HG03103 (cell line): ENCODE measurements around the gene RALGAPA2.

Experiments used
- ATAC-seq: cut with Tn5 transposase; IDR thresholded peaks from one replicate; pipeline ENCODE4 v1.9.1; 2021; ENCODE audit warnings: low read depth; ENCODE audit not compliant: unreplicated experiment

Gene RALGAPA2

DNA sequence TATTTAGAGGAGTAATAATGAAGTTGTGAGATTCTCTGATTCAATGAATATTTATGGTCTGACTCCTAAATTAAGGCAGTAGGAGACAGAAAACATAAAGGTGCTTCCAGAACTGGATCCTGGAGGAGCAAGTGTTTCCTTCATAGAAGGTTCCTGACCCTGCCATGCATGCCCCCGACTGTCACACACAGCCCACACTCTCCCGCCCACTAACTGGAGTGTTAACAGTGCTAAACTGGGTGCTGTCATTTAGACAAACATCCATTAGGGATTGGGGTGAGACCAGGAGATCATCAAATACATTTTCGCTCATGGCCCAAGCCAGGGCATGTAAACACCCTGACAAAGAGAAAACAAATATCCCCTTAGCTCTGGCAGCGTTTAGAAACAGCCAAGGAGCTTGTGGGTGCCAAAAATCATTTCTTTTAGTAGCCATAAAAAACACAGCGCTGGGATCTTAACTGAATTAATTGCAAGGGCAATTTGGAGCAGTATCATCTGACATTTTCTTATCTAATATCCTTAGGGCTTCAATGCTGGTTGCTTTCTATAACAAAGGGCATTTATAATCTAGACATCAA, 297.7 kb downstream of the RALGAPA2 start:
- ATAC-seq = no peak

DNA sequence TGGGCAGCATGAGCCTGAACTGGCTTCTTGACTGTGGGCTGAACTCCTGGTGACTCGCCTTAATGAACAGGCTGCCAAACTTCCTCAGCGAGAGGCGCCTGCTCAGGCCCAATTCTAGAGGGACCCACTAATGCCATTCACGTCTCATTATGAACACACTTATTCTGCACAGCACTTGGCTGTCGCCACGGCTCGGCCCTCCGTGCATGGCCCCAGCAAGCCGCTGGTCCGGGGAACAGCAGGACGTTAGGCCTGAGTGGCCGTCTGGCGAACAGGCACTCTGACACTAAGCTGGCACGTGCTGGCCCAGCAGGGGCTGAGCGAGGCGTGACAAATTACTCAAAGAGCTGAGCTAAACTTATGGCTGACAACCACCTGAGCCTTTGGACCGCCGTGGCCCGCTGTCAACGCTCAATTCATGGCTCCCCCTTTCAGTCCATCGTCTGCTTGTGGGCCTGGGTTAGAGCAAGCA, 298.6 kb downstream of the RALGAPA2 start:
- ATAC-seq = no peak

DNA sequence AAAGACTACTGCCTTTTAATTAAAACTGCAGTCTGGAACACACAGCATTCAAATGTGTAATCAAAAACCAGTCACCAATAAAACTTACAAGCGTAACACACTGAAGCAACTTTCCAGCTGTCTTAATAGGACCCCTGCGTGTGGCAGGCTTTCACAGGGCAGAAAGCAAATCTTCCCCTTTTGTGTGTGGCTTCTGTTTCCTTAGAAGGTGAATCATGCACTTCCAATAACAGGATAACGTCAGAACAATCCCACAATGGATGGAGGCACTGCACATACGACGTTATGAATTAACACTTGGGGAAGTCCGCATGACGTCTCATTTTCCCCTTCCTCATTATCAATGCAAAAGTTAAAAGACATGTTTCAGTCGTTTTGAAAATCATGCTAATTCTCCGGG, 299.7 kb downstream of the RALGAPA2 start:
- no peak for ATAC-seq

DNA sequence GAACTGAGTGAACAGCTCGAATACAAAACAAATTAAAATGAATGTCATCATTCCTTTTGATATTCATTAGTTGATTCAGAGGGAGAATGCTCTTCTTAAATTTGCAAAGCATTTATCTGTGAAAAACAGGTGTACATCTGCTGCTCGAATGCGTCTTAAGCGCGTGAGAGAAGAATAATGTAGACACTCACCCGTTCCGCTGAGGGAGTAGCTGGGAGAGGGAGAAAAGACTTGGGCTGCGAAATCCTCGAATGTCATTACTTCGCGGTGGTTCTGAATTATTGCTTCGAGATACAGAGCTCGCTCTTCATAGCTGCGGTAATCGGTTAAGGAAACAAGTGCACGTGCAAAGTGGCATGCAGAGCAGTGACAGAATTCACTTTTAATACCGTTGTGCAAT, 300.6 kb downstream of the RALGAPA2 start:
- ATAC-seq = no peak

DNA sequence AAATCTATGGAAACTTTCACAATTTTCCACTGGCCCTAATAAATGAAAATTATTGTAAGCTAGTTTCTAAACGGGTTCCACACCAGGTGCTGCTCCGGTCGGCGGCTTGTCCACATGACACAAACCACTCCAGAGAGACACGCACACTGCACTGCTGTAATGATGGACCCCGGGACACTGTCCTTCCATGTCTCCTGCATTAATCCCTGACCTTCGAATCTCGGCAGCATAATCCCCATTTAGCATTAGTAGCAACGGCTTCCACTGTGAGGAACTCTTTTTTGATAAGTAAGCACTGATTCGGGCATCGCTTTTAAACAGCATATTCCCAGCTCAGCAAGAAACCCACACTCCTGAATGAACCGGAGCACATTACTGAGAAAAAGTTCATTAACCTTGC, 301.0 kb downstream of the RALGAPA2 start:
- no peak for ATAC-seq

DNA sequence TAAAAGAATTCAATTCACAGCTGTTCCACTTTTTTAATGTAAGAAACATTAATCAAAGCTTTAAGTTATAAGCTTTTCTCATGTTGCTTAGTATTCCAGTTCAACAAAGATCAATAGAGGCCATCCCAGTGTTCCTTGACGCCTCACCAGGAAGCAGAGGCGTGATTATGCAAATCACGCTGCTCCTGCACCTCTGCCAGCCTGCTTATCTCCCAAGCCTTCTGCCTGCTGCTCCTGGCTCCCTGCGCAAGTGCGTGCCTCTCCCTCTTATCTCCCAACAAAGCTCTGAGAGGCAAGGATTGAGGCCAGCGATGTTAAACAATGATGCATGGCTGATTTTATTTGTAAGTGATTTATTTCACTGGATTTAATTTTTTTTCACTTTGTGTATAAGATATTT, 301.8 kb downstream of the RALGAPA2 start:
- no peak for ATAC-seq

DNA sequence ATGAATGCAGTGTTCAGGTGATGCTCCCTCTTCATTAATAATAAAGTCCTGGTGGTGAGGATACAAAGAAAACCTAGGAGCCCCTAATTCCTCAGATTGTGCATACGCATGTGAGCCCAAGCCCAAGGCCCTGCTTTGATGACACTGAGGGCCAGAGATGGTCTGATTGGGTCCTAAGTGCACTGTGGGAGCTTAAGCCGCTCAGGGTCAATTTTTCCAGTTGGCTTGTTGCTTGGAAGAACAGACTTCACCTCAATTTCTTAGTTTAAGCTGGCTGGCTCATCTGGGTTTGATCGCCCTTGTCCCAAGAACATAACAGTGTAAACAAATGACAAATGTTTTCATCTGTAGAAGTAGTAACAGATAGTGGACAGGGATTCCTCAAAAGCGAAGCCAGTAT, 303.1 kb downstream of the RALGAPA2 start:
- no peak for ATAC-seq

DNA sequence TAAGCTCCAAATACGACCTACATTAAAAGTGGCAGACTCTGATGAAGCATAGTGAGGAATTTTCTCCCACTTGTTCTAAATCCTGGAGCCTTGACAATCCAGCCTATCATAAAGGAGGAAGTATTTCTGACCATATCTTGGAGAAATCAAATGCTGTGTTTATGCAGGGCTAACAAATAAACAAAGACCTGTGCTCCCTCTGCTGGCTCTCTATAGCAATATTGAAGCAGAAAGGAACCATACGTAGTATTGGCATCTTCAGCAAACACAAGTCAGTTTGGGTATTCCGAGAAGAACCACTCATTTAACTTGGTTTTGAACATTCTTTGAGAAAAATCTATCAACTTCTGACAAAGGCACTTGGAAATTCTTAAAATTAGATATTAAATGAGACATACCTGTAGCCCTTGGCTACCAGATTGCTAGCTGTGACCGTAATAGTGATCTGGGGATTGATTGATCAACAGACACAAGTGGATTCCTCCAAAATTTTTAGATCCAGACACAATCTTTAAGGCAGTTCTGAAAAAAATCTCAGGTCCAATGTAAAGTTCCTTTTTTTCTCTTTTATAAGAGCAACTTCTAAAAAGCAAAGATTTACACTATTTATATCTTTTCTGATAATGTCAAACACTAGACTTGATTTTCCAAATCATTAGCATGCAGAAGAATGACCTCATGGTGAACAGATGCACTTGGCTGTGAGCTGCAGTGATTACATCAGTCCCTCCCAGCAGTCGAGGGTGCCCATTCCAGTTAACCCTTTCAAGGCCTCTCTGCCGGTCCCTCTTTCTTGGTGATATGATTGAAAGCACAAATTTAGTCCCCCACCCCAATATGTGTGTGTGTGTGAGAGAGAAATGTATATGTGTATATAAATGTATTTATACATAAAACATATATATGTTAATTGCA, 304.3 kb downstream of the RALGAPA2 start:
- ATAC-seq = no peak

DNA sequence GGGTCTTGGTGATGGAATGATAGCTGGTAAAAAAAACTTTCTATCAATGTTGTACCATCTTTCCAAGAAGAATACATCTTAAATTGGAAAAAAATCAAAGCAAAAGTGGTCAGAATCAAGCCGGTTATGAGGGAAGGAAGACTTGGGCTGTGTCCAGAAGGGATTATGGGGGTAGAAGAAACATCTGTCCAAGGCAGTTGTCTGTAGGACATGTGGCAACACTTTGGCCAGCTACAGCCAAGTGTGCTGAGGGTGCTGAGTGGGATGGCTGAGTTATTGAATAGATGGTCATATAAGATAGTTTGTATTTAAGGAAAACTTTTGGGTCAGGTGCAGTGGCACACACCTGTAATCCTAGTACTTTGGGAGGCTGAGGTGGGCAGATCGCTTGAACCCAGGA, 306.1 kb downstream of the RALGAPA2 start:
- no peak for ATAC-seq

DNA sequence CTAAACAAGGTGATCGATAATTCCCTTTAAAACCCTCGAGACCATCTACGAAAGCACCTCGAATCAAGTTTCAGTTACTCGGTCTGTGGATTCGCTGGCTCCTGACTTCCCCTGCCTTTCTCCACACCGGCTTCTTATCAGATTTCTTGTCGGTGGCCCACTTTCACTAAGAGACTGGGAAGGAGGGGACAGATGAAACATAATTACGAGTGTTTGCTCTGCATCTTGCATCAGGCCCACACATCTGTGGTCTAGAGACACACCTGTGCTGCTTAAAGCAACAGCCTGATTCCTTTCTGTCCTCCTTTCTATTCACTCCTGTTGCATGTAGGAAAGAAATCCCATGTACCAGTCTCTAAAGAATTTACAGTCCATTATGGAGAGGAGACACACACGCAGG, 306.8 kb downstream of the RALGAPA2 start:
- no peak for ATAC-seq

DNA sequence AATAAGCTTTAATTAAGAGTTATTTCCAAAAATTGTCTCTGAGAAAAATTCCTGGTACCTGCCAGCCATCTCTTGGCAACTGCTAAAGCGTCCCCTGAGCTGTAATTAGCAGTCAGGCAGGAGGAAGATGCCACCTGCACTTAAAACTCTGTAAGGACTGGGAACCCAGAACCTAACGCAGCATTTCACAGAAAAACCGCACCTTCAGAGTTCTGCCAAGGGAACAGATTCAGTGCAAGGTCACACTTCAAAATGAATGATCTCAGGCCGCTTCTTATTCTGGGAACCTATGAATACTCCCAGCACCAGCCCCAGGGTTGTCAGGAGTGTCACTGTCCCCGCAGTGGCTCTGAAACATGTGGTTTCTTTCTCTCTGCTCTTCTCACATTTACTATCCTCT, 307.8 kb downstream of the RALGAPA2 start:
- no peak for ATAC-seq

DNA sequence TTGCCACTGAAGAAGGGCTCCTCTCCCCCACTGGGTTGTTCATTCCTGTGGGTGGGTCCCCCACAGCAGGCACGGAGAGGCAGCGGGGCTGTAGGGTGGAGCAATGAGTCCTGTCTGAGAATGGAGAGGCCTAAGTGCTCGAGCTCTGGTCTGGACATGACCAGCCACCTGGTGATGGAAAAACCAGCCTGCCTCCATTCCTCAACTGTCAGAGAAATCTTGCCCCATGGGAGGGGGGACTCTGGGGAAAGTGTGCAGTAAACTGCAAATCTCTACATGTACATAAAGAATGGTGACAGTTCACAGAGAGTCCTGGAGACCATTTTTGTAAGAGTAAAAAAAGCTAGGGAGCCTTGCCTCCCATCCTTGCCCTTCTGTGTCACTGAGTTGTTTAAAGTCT, 310.5 kb downstream of the RALGAPA2 start:
- ATAC-seq = no peak

DNA sequence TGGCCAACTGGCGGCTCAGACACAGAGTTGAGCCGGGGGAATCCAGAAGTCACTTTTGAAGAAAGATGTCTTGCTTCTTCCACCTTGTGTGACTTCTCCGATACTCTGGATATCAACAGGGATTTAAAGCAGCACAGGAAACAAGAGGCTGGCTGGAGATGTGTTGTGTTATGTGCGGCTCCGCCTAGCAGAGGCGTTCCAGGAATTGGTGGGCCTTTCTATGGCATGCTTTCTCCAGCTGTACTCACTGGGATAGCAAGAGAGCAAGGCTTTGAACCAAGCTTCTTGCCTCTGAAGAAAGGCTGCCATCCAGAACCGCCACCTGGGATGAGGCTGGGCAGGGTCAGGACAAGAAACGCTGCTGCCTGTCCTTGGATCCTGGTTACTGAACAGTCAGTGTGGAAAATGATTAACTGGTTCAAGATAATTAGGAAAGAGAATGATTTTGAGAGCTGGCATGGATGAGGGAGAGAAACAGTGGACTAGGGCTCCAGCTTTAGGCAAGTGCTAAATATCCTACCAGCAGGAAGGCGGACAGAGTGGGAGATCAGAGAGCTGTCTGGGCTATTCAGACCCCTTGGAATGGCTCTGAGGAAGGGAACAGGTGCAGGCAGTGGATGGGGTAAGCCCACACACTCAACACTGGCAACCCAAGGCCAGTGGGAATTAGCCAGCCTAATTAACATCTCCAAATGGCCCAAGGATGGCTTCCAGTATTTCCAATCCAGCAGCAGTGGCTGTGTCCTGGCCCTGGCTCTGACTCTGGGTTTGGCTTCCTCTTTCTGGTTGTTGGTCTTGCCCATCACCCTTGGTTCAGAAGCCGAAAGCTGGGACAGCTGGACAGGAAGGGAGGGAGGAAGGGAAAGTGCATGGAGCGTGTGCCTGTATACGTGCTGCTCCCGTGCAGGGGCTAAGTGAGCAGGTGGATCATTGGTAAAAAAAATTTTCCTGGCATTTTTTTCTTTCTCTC, 312.6 kb downstream of the RALGAPA2 start:
- no peak for ATAC-seq

DNA sequence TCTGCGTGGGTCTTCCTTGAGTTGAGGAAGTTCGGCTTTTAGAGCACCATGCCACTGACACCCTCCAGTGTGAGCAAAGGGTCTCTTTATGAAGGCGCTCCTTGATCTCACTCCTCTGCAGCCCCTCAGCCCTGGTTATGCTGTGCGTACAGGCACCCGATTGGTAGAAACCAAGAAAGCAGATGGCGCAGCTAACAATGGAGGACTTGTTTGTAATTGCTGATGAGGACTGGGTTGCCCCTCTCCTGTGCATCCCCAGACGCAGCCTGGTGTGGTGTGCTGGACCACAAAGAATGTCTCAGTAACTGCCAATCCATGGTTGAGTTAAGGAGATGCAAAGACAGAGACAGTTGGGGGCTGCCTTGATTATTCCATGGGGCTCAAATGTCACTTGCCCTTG, 314.3 kb downstream of the RALGAPA2 start:
- ATAC-seq = no peak

DNA sequence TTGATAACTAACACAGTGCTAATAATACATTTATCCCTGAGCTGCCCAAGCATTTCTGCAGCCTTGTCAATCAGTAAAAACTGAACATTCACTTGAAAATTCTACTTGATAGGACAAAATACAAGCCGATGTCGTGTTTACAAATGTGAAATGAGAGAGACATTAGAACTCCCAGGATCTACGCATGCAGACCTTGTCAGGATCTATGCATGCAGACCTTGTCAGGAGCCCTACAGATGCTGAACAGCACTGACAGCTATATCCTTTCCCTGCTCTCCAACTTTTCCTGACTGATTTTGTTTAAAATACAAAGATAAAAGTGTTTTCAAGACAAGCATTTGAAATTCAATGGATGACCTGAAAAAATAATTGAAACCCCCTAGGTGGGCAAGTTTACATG, 315.6 kb downstream of the RALGAPA2 start:
- ATAC-seq = no peak

DNA sequence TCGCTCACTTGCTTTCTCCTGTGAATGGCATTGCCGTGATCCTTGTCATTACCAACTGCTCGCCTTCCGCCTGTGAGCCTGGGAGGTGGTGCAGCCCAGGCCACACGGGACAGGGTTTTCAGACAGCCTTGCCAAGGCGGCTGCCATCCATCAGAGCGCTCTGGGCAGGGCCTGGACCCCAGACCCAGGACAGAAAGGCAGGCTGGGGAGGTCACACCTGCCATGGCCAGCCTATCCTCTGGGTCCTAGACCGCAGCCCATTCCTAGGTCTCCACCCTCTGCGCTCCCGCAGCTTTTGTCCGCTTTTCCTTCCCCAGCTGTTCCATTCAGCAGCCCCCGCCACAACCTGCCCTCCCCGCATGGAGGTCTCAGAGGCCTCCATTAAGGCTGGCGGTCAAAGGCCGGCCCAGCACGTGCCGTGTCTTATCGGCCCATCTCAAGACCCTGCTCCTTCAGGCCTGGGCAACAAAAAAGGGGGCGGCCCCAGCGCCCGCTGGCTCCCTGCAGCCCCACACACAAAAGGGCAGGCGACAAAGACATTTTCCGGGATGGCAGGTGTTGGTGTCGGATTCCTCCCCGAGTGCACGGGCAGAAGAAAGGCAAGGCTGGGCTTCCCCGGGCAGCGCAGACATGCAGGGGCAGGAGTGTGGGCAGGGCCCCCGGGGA, 316.4 kb downstream of the RALGAPA2 start:
- no peak for ATAC-seq

DNA sequence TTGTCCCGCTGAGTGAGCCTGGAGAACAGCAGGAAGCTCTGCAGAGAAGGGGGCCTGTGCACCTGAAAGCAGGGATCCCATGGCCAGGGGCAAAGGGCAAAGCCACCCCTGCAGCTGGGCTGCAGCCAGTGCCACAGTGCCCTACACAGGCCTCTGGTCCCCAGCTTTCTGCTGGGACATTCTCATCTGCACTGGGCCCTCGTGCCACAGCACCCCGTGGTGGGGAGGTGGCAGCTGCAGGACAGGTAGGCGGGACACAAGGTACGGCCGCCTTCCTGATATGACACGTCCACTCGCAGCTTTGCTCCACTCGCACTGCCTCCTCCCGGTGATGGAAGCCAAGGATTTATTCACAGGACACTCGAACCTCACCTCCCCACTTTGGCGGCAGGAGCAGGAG, 317.4 kb downstream of the RALGAPA2 start:
- ATAC-seq = no peak

DNA sequence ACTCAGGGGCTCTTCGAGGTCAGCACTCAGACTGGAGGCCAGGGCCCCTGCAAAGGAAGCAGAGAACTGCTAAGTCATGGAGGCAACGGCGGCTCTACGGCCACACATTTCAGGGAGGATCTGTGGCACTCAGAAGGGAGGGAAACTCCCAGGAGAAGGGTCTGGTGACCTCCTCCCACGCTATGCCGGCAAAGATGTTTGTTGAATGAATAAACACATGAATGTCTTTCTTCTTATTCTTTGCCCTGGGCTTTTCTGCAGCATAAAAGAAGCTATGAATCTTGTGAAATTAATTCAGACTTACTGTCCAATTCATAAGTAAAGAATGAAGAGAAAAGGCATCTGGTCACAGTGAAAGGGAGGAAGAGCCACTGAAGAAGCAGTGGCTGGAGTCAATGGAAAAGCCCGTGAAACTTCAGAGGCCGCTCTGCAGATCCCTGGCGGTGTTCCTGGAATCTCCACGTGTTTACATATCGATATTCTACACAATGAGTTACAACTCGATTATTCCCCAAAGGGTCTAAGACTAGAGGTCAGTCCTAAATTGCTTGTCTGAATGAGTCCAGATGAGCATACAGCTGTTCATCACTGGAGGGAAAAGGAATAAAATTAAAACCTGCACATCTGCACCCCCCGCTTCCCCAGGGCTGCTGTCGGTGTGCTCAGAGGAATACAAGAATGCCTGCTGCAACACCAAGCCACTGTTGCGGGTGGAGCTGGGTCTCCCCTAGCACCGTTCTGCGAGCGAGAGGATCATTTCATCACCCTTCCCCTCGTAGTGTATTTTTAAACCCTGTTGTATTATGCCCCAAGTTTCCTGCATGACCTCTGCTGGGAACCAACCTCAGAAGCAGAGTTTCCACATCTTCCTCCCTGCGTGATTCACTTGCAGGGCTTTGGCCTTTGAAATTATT, 319.0 kb downstream of the RALGAPA2 start:
- ATAC-seq = no peak

DNA sequence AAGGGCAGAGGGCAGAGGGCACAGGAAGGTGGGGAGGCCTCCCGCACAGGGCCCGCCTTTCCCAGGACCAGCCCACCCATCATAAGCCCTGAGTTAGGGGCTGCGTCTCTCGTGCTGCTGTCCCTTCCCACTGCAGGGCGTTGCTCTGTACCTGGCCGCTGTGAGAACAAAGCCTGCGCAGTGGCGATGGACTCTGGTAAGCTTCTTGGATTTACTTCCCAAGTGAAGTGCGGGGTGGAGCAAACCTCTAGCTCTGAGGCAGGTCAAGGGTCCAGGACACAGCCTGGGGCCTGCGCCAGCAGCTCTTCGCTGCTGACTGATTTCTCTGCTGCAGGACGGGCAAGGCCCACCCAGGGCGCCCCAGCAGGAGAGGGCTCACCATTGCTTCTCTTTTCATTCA, 320.7 kb downstream of the RALGAPA2 start:
- no peak for ATAC-seq
